CD8-positive, alpha-beta memory T cell (primary cell): ENCODE results near the gene GSC. TPM values are rescaled to one million over a fixed set of nuclear protein-coding genes. Genes with fewer than 3 reads are reported as not detected.

Experiments used
- CTCF ChIA-PET: fragments of 350-600 bp; sonication (Branson Sonifier 250); formaldehyde crosslinking; loops from one replicate; lab custom pipeline; 2021; ENCODE audit warnings: antibody characterized with exemption; lab: Charles Lee
- POLR2A ChIA-PET: fragments of 350-600 bp; sonication (Branson Sonifier 250); formaldehyde crosslinking; loops from one replicate; lab custom pipeline; 2021; ENCODE audit warnings: antibody characterized with exemption; lab: Charles Lee
- DNase-seq, 5 donors: peaks; one replicate each; pipeline versions ENCODE4 v3.0.0 to v3.0.0-alpha.2; 2020 to 2022; ENCODE audit warnings: mixed read lengths in 1 of 5
- H3K27ac ChIP-seq: one replicate; pipeline ENCODE4 v1.7.0; 2013; ENCODE audit warnings: low read depth, mild to moderate bottlenecking, low read length, moderate library complexity
- H3K27me3 ChIP-seq: 2 replicates; pipeline ENCODE4 v1.7.0; 2013; ENCODE audit warnings: low read length, mild to moderate bottlenecking; ENCODE audit not compliant: insufficient read depth, poor library complexity, severe bottlenecking
- H3K36me3 ChIP-seq: 2 replicates; pipeline ENCODE4 v1.7.0; 2013; ENCODE audit warnings: mild to moderate bottlenecking, low read length, moderate library complexity; ENCODE audit not compliant: insufficient read depth
- H3K4me1 ChIP-seq: 2 replicates; pipeline ENCODE4 v1.7.0; 2013; ENCODE audit warnings: mild to moderate bottlenecking, low read length, moderate library complexity; ENCODE audit not compliant: insufficient read depth
- H3K4me3 ChIP-seq: 2 replicates; pipeline ENCODE4 v1.7.0; 2013; ENCODE audit warnings: mild to moderate bottlenecking, low read length
- H3K9me3 ChIP-seq: 2 replicates; pipeline ENCODE4 v1.7.0; 2013; ENCODE audit warnings: mild to moderate bottlenecking, low read length
- H3K27ac Mint-ChIP-seq, 8 donors: one replicate each; pipeline ENCODE4 v1.8.0; 2020 to 2021; ENCODE audit warnings: mixed read lengths in 8 of 8, mild to moderate bottlenecking in 6 of 8, inconsistent platforms in 3 of 8, moderate library complexity in 3 of 8
- H3K27me3 Mint-ChIP-seq, 2 donors: one replicate each; pipeline ENCODE4 v1.8.0; 2020 to 2021; ENCODE audit warnings: mixed read lengths in 2 of 2, mild to moderate bottlenecking in 1 of 2, moderate library complexity in 1 of 2
- H3K36me3 Mint-ChIP-seq, 3 donors: one replicate each; pipeline ENCODE4 v1.8.0; 2020 to 2021; ENCODE audit warnings: mixed read lengths in 3 of 3, inconsistent platforms in 1 of 3, mild to moderate bottlenecking in 1 of 3
- H3K4me1 Mint-ChIP-seq, 3 donors: one replicate each; pipeline ENCODE4 v1.8.0; 2020 to 2021; ENCODE audit warnings: mixed read lengths in 3 of 3, inconsistent platforms in 1 of 3, mild to moderate bottlenecking in 1 of 3
- H3K4me3 Mint-ChIP-seq, 7 donors: one replicate each; pipeline ENCODE4 v1.8.0; 2020 to 2021; ENCODE audit warnings: mixed read lengths in 7 of 7, mild to moderate bottlenecking in 6 of 7, moderate library complexity in 4 of 7, inconsistent platforms in 2 of 7
- H3K9me3 Mint-ChIP-seq, 5 donors: one replicate each; pipeline ENCODE4 v1.8.0; 2020 to 2022; ENCODE audit warnings: mixed read lengths in 5 of 5, mild to moderate bottlenecking in 3 of 5, moderate library complexity in 2 of 5, inconsistent platforms in 1 of 5
- polyA plus RNA-seq: library from polyadenylated mRNA; unstranded; fragments of 300-500 nt; fragmentation: Illumina TruSeq; gene quantifications from one replicate; pipeline ENCODE4 v1.2.3, GENCODE V29; 2021
- total RNA-seq, 2 experiments: library from RNA; stranded (reverse); gene quantifications; one replicate each; pipeline ENCODE4 v1.2.3, GENCODE V29; 2021

GSC gene
- total and polyA plus RNA-seq, 3 experiments from 2014 or later, result 0.51 TPM; not detected in 2

DNA sequence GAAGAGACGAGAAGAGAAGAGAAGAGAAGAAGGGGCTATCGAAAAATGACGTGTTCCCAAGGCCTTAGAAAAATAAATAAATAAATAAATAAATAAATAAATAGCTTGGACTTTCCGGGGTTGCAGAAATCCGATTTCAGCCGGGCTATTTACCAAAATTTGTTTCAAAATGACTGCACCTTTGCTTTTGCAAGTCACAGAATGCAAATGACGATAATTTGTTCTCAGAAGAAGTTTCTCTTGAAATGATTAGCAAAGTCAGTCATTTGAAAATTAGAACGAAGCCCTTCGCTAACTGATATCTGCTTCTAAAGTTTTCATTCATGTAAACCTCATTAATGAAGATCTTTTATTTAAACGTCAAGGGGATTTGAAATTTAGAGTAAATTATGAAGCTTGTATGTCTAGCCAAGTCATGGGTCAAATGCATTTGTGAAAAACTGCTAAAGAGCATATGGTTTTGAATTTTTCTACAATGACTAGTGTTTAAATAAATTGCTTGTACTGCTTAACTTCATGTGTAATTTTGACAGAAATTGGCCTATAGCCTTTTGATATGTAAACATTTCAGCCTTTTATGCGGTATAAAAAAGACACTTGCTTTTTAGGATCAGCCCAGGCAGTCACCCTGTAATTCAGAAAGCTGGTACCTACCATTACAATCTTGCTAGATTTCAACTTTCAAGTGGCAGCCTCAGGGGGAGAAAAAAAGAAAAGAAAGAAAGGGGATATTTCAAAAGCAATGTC lies 4.6 kb upstream of the GSC start:
- Histone ChIP-seq H3K27ac (no peak overlapping the region), H3K9me3 (no peaks in the 10 kb centered on the region), H3K27me3 (peaks cover 53% of the 10 kb centered on the region), H3K4me3 (no peak overlapping the region), H3K4me1 (no peaks in the 10 kb centered on the region), H3K36me3 (no peaks in the 10 kb centered on the region)
- peaks cover 59 to 89% of the 10 kb centered on the region in 2 donors for H3K27me3 Mint-ChIP-seq
- H3K36me3 Mint-ChIP-seq, result no peaks in the 10 kb centered on the region
- ChIA-PET POLR2A (no interaction called here), CTCF (no interaction called here)
- no peak overlapping the region for H3K27ac Mint-ChIP-seq
- DNase-seq, result no peak
- no peak overlapping the region for H3K4me3 Mint-ChIP-seq
- H3K4me1 Mint-ChIP-seq, result peaks cover 5 to 28% (median 10%) of the 10 kb centered on the region in 3 donors
- H3K9me3 Mint-ChIP-seq, result peaks cover 0 to 7% (median 2%) of the 10 kb centered on the region in 5 donors

DNA sequence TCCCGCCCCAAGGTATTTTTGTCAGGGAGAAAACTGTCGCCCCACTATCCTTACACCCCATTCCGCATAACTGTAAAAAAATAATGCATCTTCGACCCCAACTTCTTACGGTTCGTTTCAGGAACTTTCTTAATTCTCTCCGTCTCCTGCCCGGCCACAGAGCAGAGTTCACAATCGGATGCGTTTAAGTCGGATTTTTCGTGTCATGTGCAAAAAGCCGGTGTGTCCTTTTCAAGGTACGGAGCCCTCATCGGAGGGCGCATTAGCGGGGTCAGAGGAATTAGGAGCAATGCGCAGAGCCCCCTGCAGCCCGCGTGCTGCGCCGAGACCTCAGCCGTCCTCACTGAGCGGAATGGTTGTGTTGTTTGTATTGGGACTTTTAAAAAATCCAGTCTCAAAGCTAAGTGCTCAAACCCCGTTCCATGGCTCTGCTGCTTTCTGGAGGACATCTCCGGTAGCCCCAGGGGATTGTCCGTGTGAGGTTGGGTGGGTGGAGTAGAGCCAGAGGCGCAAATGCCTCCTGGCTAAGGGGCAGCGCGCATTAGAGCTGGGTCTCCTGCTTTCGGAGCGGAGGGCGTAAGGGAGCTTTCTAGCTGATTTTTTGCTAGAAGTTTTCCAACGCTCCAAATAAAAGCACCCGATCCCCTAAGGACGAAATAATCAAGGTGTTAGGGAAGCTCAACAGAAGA lies 3.9 kb upstream of the GSC start:
- Mint-ChIP-seq H3K36me3 (no peaks in the 10 kb centered on the region), H3K27me3 (peaks cover 57 to 88% of the 10 kb centered on the region in 2 donors), H3K4me1 (peaks cover 8 to 34% (median 16%) of the 10 kb centered on the region in 3 donors), H3K4me3 (no peak overlapping the region), H3K27ac (peak overlapping the region in 1 of 8 donors; percentile 48), H3K9me3 (peaks cover 0 to 7% (median 2%) of the 10 kb centered on the region in 5 donors)
- H3K27me3 ChIP-seq, result peaks cover 47% of the 10 kb centered on the region
- CTCF ChIA-PET, result no interaction called here
- no peaks in the 10 kb centered on the region for H3K4me1 ChIP-seq
- no peaks in the 10 kb centered on the region for H3K36me3 ChIP-seq
- POLR2A ChIA-PET, result no interaction called here
- no peak overlapping the region for H3K27ac ChIP-seq
- no peak overlapping the region for H3K4me3 ChIP-seq
- no peak for DNase-seq
- H3K9me3 ChIP-seq, result no peaks in the 10 kb centered on the region

DNA sequence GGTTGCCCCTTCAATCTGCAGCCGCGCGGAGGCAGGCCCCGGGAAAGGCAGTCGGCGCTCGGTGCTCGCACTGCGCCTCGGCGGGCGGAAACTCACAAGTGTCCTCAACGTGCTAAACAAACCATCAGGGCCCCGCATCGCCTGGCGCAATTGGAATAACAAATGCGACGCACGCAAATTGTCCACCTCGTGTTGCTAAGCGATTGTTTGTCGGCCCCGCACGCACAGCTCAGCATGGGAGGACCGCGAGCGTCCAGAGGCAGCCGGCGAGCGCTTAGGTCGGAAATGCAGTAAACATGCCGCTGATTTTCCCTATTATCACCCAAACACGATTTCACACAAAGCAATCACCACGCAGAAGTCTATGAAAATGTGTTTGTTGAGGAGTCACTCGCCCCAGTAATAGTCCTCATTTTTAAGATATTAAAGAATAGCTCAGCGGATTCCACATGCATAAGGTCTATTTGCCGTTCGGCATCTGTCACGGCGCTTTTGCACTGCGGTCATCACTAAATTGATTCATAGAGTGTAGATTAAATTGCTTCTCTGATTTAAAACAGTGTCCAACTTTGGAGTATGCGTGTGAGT lies 3.2 kb upstream of the GSC start:
- Histone ChIP-seq H3K9me3 (no peaks in the 10 kb centered on the region), H3K36me3 (no peaks in the 10 kb centered on the region), H3K4me1 (no peaks in the 10 kb centered on the region), H3K27me3 (peaks cover 47% of the 10 kb centered on the region), H3K27ac (no peak overlapping the region), H3K4me3 (no peak overlapping the region)
- H3K9me3 Mint-ChIP-seq, result peaks cover 0 to 7% (median 2%) of the 10 kb centered on the region in 5 donors
- no peak for DNase-seq
- CTCF ChIA-PET, result no interaction called here
- H3K4me1 Mint-ChIP-seq, result peaks cover 12 to 39% (median 20%) of the 10 kb centered on the region in 3 donors
- peaks cover 61 to 87% of the 10 kb centered on the region in 2 donors for H3K27me3 Mint-ChIP-seq
- POLR2A ChIA-PET, result no interaction called here
- H3K4me3 Mint-ChIP-seq, result peak overlapping the region in 1 of 7 donors; percentile 16
- H3K36me3 Mint-ChIP-seq, result no peaks in the 10 kb centered on the region
- H3K27ac Mint-ChIP-seq, result no peak overlapping the region

DNA sequence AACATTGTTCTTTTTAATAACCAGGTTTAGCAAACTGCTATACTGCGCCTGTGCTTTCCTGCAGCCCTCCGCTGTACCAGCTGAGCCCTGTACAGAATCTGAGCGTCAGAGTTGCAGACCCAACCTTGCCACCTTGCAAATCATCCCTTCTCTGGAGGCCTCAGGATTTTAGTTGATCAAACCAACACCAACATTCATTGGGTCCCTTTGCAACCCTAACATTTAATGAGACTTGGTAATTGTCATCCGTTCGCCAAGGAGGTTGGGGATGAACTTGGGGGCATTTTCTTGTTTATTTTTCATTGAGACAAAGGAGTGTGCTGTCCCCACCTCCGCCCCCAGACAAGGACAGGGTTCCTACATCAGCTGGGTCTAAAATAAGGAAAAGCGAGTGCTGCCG lies 2.6 kb upstream of the GSC start:
- peaks cover 14 to 43% (median 25%) of the 10 kb centered on the region in 3 donors for H3K4me1 Mint-ChIP-seq
- Histone ChIP-seq H3K4me3 (no peak overlapping the region), H3K4me1 (no peaks in the 10 kb centered on the region), H3K9me3 (no peaks in the 10 kb centered on the region), H3K27me3 (peaks cover 43% of the 10 kb centered on the region), H3K27ac (no peak overlapping the region), H3K36me3 (no peaks in the 10 kb centered on the region)
- ChIA-PET POLR2A (no interaction called here), CTCF (no interaction called here)
- peaks cover 63 to 87% of the 10 kb centered on the region in 2 donors for H3K27me3 Mint-ChIP-seq
- peaks cover 0 to 7% (median 2%) of the 10 kb centered on the region in 5 donors for H3K9me3 Mint-ChIP-seq
- H3K4me3 Mint-ChIP-seq, result no peak overlapping the region
- no peaks in the 10 kb centered on the region for H3K36me3 Mint-ChIP-seq
- no peak for DNase-seq
- H3K27ac Mint-ChIP-seq, result no peak overlapping the region

GRCh38 chr14:94771906-94772490 lies 2.1 kb upstream of the GSC start:
- DNase-seq, result no peak
- H3K4me3 Mint-ChIP-seq, result peak overlapping the region in 3 of 7 donors; percentile 12 to 27 (median 23)
- CTCF ChIA-PET, result no interaction called here
- peaks cover 14 to 43% (median 25%) of the 10 kb centered on the region in 3 donors for H3K4me1 Mint-ChIP-seq
- peaks cover 0 to 7% (median 2%) of the 10 kb centered on the region in 5 donors for H3K9me3 Mint-ChIP-seq
- Histone ChIP-seq H3K9me3 (no peaks in the 10 kb centered on the region), H3K27ac (no peak overlapping the region), H3K27me3 (peaks cover 40% of the 10 kb centered on the region), H3K4me3 (no peak overlapping the region), H3K4me1 (no peaks in the 10 kb centered on the region), H3K36me3 (no peaks in the 10 kb centered on the region)
- H3K27ac Mint-ChIP-seq, result peak overlapping the region in 3 of 8 donors; percentile 11 to 64 (median 32)
- H3K27me3 Mint-ChIP-seq, result peaks cover 69 to 87% of the 10 kb centered on the region in 2 donors
- no peaks in the 10 kb centered on the region for H3K36me3 Mint-ChIP-seq
- POLR2A ChIA-PET, result no interaction called here

- H3K27me3 Mint-ChIP-seq, result peaks cover 71 to 87% of the 10 kb centered on the region in 2 donors
- H3K9me3 ChIP-seq, result no peaks in the 10 kb centered on the region
- no peak overlapping the region for H3K27ac Mint-ChIP-seq
- peaks cover 14 to 42% (median 25%) of the 10 kb centered on the region in 3 donors for H3K4me1 Mint-ChIP-seq
- no peak for DNase-seq
- no peaks in the 10 kb centered on the region for H3K4me1 ChIP-seq
- peaks cover 0 to 7% (median 2%) of the 10 kb centered on the region in 5 donors for H3K9me3 Mint-ChIP-seq
- POLR2A ChIA-PET, result no interaction called here
- no peaks in the 10 kb centered on the region for H3K36me3 ChIP-seq
- H3K27ac ChIP-seq, result no peak overlapping the region
- H3K4me3 Mint-ChIP-seq, result peak overlapping the region in 2 of 7 donors; percentile 12 to 19
- H3K4me3 ChIP-seq, result no peak overlapping the region
- H3K36me3 Mint-ChIP-seq, result no peaks in the 10 kb centered on the region
- CTCF ChIA-PET, result no interaction called here
- peaks cover 40% of the 10 kb centered on the region for H3K27me3 ChIP-seq
These were observed 1.4 kb upstream of the GSC start for GRCh38 chr14:94771158-94771905.

DNA sequence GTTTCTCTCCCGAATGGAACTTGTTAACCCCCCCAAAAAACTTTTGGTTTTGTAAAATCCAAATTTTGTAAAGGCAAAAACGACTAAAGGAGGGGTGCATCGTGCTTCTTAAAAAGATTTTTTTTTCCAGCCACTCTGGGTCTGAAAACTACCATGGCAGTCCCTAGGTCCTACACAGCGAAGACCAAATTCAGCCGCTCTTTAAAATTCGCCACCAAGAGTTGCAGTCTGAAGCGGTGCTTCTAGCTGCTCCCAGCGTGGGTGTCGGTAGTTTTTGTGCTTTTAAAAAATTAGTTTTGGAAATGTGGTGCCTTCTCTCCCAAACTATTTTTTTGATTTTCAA lies 873 bp upstream of the GSC start:
- H3K9me3 Mint-ChIP-seq, result peaks cover 0 to 7% (median 2%) of the 10 kb centered on the region in 5 donors
- Histone ChIP-seq H3K36me3 (no peaks in the 10 kb centered on the region), H3K27me3 (peaks cover 40% of the 10 kb centered on the region), H3K4me3 (no peak overlapping the region), H3K9me3 (no peaks in the 10 kb centered on the region), H3K4me1 (no peaks in the 10 kb centered on the region), H3K27ac (no peak overlapping the region)
- no peak overlapping the region for H3K27ac Mint-ChIP-seq
- POLR2A ChIA-PET, result no interaction called here
- peaks cover 14 to 41% (median 25%) of the 10 kb centered on the region in 3 donors for H3K4me1 Mint-ChIP-seq
- H3K4me3 Mint-ChIP-seq, result peak overlapping the region in 4 of 7 donors; percentile 47 to 68 (median 55)
- DNase-seq, result no peak
- CTCF ChIA-PET, result no interaction called here
- H3K27me3 Mint-ChIP-seq, result peaks cover 70 to 86% of the 10 kb centered on the region in 2 donors
- H3K36me3 Mint-ChIP-seq, result no peaks in the 10 kb centered on the region
